GM18951 (cell line): ENCODE results near the gene SYTL3.
"Not testable (repeated sequence)": the region's sequence is repeated elsewhere in the genome, so short reads cannot be mapped to it uniquely, and the experiment has no call there.

Experiments
- POLR2A ChIP-seq: IDR thresholded peaks from 4 replicates; pipeline ENCODE4 v1.6.1; 2011; ENCODE audit warnings: mild to moderate bottlenecking; ENCODE audit not compliant: insufficient read length, insufficient read depth; ENCODE audit errors: extremely low read depth
- in situ Hi-C: fragments of 300-500 bp; cut with MboI; formaldehyde crosslinking; loops from one replicate; pipeline ENCODE4 v1.12.0; 2022; ENCODE audit warnings: low sequenced_read_pairs, mixed read lengths, inconsistent platforms; ENCODE audit not compliant: unreplicated experiment

SYTL3 gene

GRCh38 chr6:158667360-158667981 is 17.6 kb downstream of the SYTL3 start:
- TF ChIP-seq POLR2A, result no peak
- in situ Hi-C loops, result no loop called here

GRCh38 chr6:158668707-158669103 is 18.9 kb downstream of the SYTL3 start:
- no peak for TF ChIP-seq POLR2A
- in situ Hi-C loops, result no loop called here

DNA sequence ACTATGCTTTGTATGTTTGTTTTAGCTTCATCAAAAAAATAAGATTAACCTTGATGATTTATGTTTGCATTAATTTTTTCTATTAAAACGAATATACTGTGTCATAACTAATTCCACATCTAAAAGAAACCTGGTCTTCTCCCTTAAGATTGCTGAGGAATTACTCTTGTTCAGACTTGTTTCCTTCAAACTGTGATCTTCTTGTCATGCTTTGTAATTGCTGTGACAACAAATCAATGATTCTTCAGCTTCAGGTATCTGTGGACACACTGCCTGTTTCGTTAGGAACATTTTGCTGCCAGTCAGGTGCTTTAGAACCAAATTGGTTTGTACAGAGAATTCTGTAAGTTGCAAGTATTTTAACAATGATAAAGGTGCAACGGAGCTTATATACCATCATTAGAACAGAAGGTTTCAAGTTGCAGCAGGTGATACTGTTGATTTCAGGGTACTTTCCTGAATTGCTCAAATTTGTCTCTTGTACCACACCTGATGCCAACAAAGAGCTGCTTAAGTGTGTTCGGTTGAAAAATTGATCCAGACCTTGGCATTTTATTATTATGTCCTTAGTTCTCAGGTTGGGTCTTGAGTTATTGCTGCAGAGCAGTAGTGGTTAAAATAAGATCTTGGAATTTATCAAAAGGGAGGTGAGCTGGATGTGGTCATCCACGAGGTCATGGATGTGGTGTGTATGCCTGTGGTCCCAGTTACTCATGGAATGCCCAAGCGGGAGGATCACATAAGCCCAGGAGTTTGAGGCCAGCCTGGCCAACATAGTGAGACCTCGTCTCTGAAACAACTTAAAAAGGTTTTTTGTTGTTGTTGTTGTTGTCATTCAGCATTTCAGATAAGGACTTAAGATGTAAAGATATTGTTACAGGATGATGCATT is 19.5 kb downstream of the SYTL3 start:
- TF ChIP-seq POLR2A, result no peak
- in situ Hi-C loops, result no loop called here

- in situ Hi-C loops, result not testable (repeated sequence)
Measured at GRCh38 chr6:158672119-158672518, 22.3 kb downstream of the SYTL3 start.

DNA sequence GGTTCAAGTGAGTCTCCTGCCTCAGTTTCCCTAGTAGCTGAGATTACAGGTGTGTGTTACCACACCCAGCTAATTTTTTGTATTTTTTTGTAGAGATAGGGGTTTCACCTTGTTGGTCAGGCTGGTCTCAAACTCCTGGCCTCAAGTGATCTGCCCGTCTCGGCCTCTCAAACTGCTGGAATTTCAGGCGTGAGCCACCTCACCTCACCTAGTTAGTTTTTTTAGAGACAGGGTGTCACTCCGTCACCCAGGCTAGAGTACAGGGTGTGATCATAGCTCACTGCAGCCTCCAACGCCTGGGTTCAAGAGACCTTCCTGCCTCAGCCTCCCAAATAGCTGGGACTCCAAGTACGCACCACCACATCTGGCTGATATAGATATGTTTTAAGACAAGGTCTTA is 22.9 kb downstream of the SYTL3 start:
- in situ Hi-C loops, result no loop called here
- no peak for TF ChIP-seq POLR2A

- in situ Hi-C loops, result no loop called here
- TF ChIP-seq POLR2A, result no peak
Measured at GRCh38 chr6:158674342-158675131, 24.7 kb downstream of the SYTL3 start.

GRCh38 chr6:158677094-158677493 is 27.2 kb downstream of the SYTL3 start:
- in situ Hi-C loops, result not testable (repeated sequence)

GRCh38 chr6:158677906-158678578 is 28.2 kb downstream of the SYTL3 start:
- no peak for TF ChIP-seq POLR2A
- in situ Hi-C loops, result no loop called here

DNA sequence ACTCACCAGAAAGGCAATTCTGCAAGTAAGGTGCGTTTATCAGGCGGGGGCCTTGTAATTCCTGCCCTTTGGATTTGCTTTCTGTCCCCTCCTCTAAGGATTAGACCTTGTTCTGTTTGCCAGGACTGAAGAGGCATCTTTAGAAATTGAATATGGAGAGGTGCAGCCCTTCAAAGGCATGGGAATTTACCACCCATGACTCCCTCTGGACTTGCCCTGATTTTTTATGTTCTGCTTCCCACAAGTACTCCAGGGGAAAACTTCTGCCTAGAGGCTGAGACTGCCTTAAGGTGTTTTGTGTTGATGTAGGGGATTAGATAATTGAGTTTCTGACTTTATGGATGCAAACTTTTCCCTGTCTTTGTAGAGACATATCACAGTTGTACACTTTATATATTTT is 30.2 kb downstream of the SYTL3 start:
- no peak for TF ChIP-seq POLR2A
- in situ Hi-C loops, result loop anchor here (10.0 kb wide), 1 partner anchor 465 kb away; no protein-coding TSS in a partner anchor

GRCh38 chr6:158680481-158680880 is 30.6 kb downstream of the SYTL3 start:
- no peak for TF ChIP-seq POLR2A
- in situ Hi-C loops, result loop anchor here (10.0 kb wide), 1 partner anchor 466 kb away; no protein-coding TSS in a partner anchor

- TF ChIP-seq POLR2A, result no peak
- in situ Hi-C loops, result loop anchor here (10.0 kb wide), 1 partner anchor 470 kb away; no protein-coding TSS in a partner anchor
Measured at GRCh38 chr6:158684311-158684710, 34.5 kb downstream of the SYTL3 start.

GRCh38 chr6:158684745-158685324 is 35.0 kb downstream of the SYTL3 start:
- no peak for TF ChIP-seq POLR2A
- in situ Hi-C loops, result loop anchor here (10.0 kb wide), 1 partner anchor 470 kb away; no protein-coding TSS in a partner anchor
